Mesendoderm (in vitro differentiated cells): ENCODE measurements around the gene MYT1.

Experiments used
- DNase-seq: peaks from one replicate; pipeline ENCODE4 v3.0.0; 2013
- H2AK5ac ChIP-seq: 2 replicates; pipeline ENCODE4 v1.6.1; 2013; ENCODE audit warnings: low read length, inconsistent platforms
- H2BK120ac ChIP-seq: 2 replicates; pipeline ENCODE4 v1.6.1; 2013; ENCODE audit warnings: low read depth, mild to moderate bottlenecking, low read length, moderate library complexity, mixed read lengths
- H2BK15ac ChIP-seq: replicated peaks from 2 replicates; pipeline ENCODE4 v1.6.1; 2013; ENCODE audit warnings: low read depth, mild to moderate bottlenecking, moderate library complexity
- H2BK5ac ChIP-seq: 2 replicates; pipeline ENCODE4 v1.6.1; 2013; ENCODE audit warnings: low read length, inconsistent platforms
- H3K18ac ChIP-seq: 2 replicates; pipeline ENCODE4 v1.6.1; 2013; ENCODE audit warnings: mild to moderate bottlenecking, low read length, mixed read lengths
- H3K23ac ChIP-seq: one replicate; pipeline ENCODE4 v1.6.1; 2013; ENCODE audit warnings: low read length
- H3K27ac ChIP-seq: 2 replicates; pipeline ENCODE4 v1.5.1; 2013; ENCODE audit warnings: low read depth, mild to moderate bottlenecking, inconsistent platforms, low read length, moderate library complexity
- H3K27me3 ChIP-seq: 2 replicates; pipeline ENCODE4 v1.6.1; 2013; ENCODE audit warnings: low read length, control low read depth, mild to moderate bottlenecking, inconsistent platforms; ENCODE audit not compliant: insufficient read depth, poor library complexity
- H3K36me3 ChIP-seq: 2 replicates; pipeline ENCODE4 v1.6.1; 2013; ENCODE audit warnings: low read length, inconsistent platforms; ENCODE audit not compliant: control insufficient read depth, insufficient read depth
- H3K4ac ChIP-seq: one replicate; pipeline ENCODE4 v1.6.1; 2013; ENCODE audit warnings: low read depth, mild to moderate bottlenecking, low read length, moderate library complexity
- H3K4me1 ChIP-seq: 2 replicates; pipeline ENCODE4 v1.6.1; 2013; ENCODE audit warnings: low read depth, low read length, inconsistent platforms; ENCODE audit not compliant: control insufficient read depth
- H3K4me2 ChIP-seq: 2 replicates; pipeline ENCODE4 v1.6.1; 2013; ENCODE audit warnings: low read length
- H3K4me3 ChIP-seq: 2 replicates; pipeline ENCODE4 v1.5.1; 2013; ENCODE audit warnings: mild to moderate bottlenecking, low read length
- H3K56ac ChIP-seq: one replicate; pipeline ENCODE4 v1.6.1; 2013; ENCODE audit warnings: low read length
- H3K79me1 ChIP-seq: 2 replicates; pipeline ENCODE4 v1.6.1; 2013; ENCODE audit warnings: low read length, inconsistent platforms
- H3K79me2 ChIP-seq: 2 replicates; pipeline ENCODE4 v1.6.1; 2013; ENCODE audit warnings: mild to moderate bottlenecking, low read length; ENCODE audit not compliant: control insufficient read depth, insufficient read depth
- H3K9ac ChIP-seq: 2 replicates; pipeline ENCODE4 v1.6.1; 2013; ENCODE audit warnings: low read length, inconsistent platforms
- H4K5ac ChIP-seq: one replicate; pipeline ENCODE4 v1.6.1; 2013; ENCODE audit warnings: low read length
- H4K8ac ChIP-seq: one replicate; pipeline ENCODE4 v1.6.1; 2013; ENCODE audit warnings: low read depth, mild to moderate bottlenecking, control low read depth, low read length, moderate library complexity
- WGBS: extraction: QIAGEN DNeasy Blood & Tissue Kit; methylation state at CpG from one replicate; pipeline ENCODE4 v1.1.7; 2013; ENCODE audit warnings: low lambda C conversion rate, missing lambda C conversion rate; ENCODE audit not compliant: insufficient coverage; ENCODE audit errors: extremely low coverage; 5-methylcytosine and 5-hydroxymethylcytosine counted together

The MYT1 gene

GRCh38 chr20:64245746-64246595, 81.7 kb downstream of the MYT1 start:
- H2BK15ac ChIP-seq, result no peak overlapping the region
- H3K27ac ChIP-seq, result no peak overlapping the region
- no peak overlapping the region for H3K23ac ChIP-seq
- H3K4me1 ChIP-seq, result no peaks in the 10 kb centered on the region
- H3K4me3 ChIP-seq, result no peak overlapping the region
- no peak overlapping the region for H2BK120ac ChIP-seq
- WGBS, result no CpG with 5 or more reads among the region's 9 CpGs
- DNase-seq, result no peak
- H3K79me2 ChIP-seq, result no peaks in the 10 kb centered on the region
- no peak overlapping the region for H3K56ac ChIP-seq
- no peak overlapping the region for H3K9ac ChIP-seq
- no peaks in the 10 kb centered on the region for H3K27me3 ChIP-seq
- H3K4me2 ChIP-seq, result no peak overlapping the region
- H2BK5ac ChIP-seq, result no peak overlapping the region
- no peaks in the 10 kb centered on the region for H3K36me3 ChIP-seq
- no peak overlapping the region for H3K4ac ChIP-seq
- H3K18ac ChIP-seq, result no peak overlapping the region
- H4K5ac ChIP-seq, result no peak overlapping the region
- no peaks in the 10 kb centered on the region for H3K79me1 ChIP-seq
- H2AK5ac ChIP-seq, result no peak overlapping the region
- H4K8ac ChIP-seq, result no peak overlapping the region

GRCh38 chr20:64246616-64247306, 82.5 kb downstream of the MYT1 start:
- Histone ChIP-seq H3K4ac (no peak overlapping the region), H3K4me3 (no peak overlapping the region), H2AK5ac (no peak overlapping the region), H3K79me1 (no peaks in the 10 kb centered on the region), H4K8ac (no peak overlapping the region), H3K56ac (no peak overlapping the region), H3K4me1 (no peaks in the 10 kb centered on the region), H3K9ac (no peak overlapping the region), H2BK5ac (no peak overlapping the region), H3K79me2 (no peaks in the 10 kb centered on the region), H2BK120ac (no peak overlapping the region), H2BK15ac (no peak overlapping the region), H3K4me2 (no peak overlapping the region), H3K27ac (no peak overlapping the region), H4K5ac (no peak overlapping the region), H3K18ac (no peak overlapping the region), H3K36me3 (no peaks in the 10 kb centered on the region), H3K27me3 (no peaks in the 10 kb centered on the region), H3K23ac (no peak overlapping the region)
- no CpG with 5 or more reads among the region's 10 CpGs for WGBS
- DNase-seq, result no peak

GRCh38 chr20:64247307-64247618, 83.0 kb downstream of the MYT1 start:
- no peaks in the 10 kb centered on the region for H3K79me1 ChIP-seq
- no peak overlapping the region for H2AK5ac ChIP-seq
- WGBS, result no CpG with 5 or more reads among the region's 9 CpGs
- H3K36me3 ChIP-seq, result no peaks in the 10 kb centered on the region
- no peak overlapping the region for H3K9ac ChIP-seq
- H3K18ac ChIP-seq, result no peak overlapping the region
- no peak overlapping the region for H2BK15ac ChIP-seq
- no peak for DNase-seq
- no peak overlapping the region for H3K4ac ChIP-seq
- no peak overlapping the region for H3K27ac ChIP-seq
- H4K5ac ChIP-seq, result no peak overlapping the region
- no peak overlapping the region for H3K23ac ChIP-seq
- H3K4me3 ChIP-seq, result no peak overlapping the region
- no peak overlapping the region for H2BK120ac ChIP-seq
- no peaks in the 10 kb centered on the region for H3K4me1 ChIP-seq
- no peak overlapping the region for H2BK5ac ChIP-seq
- no peak overlapping the region for H3K56ac ChIP-seq
- H3K79me2 ChIP-seq, result no peaks in the 10 kb centered on the region
- no peak overlapping the region for H4K8ac ChIP-seq
- no peaks in the 10 kb centered on the region for H3K27me3 ChIP-seq
- no peak overlapping the region for H3K4me2 ChIP-seq

- Histone ChIP-seq H3K79me1 (no peaks in the 10 kb centered on the region), H2AK5ac (no peak overlapping the region), H3K4me3 (no peak overlapping the region), H4K5ac (no peak overlapping the region), H3K4ac (no peak overlapping the region), H3K27ac (no peak overlapping the region), H3K4me2 (no peak overlapping the region), H3K23ac (no peak overlapping the region), H3K4me1 (no peaks in the 10 kb centered on the region), H3K56ac (no peak overlapping the region), H3K27me3 (no peaks in the 10 kb centered on the region), H3K36me3 (no peaks in the 10 kb centered on the region), H3K79me2 (no peaks in the 10 kb centered on the region), H4K8ac (no peak overlapping the region), H2BK15ac (no peak overlapping the region), H3K18ac (no peak overlapping the region), H2BK5ac (no peak overlapping the region), H3K9ac (no peak overlapping the region), H2BK120ac (no peak overlapping the region)
- no CpG with 5 or more reads among the region's 33 CpGs for WGBS
- DNase-seq, result no peak
Observed at GRCh38 chr20:64247970-64248841, 84.0 kb downstream of the MYT1 start.

GRCh38 chr20:64250027-64250426, 85.8 kb downstream of the MYT1 start:
- H2BK15ac ChIP-seq, result no peak overlapping the region
- DNase-seq, result no peak
- no peaks in the 10 kb centered on the region for H3K27me3 ChIP-seq
- no peak overlapping the region for H3K4me3 ChIP-seq
- H3K23ac ChIP-seq, result no peak overlapping the region
- no peak overlapping the region for H4K5ac ChIP-seq
- H3K4me1 ChIP-seq, result peaks cover 4% of the 10 kb centered on the region
- H2BK120ac ChIP-seq, result no peak overlapping the region
- no peak overlapping the region for H3K4ac ChIP-seq
- no peak overlapping the region for H3K18ac ChIP-seq
- H4K8ac ChIP-seq, result no peak overlapping the region
- H3K27ac ChIP-seq, result no peak overlapping the region
- H3K36me3 ChIP-seq, result no peaks in the 10 kb centered on the region
- H3K79me2 ChIP-seq, result no peaks in the 10 kb centered on the region
- H3K4me2 ChIP-seq, result no peak overlapping the region
- H3K9ac ChIP-seq, result no peak overlapping the region
- H2BK5ac ChIP-seq, result no peak overlapping the region
- no peaks in the 10 kb centered on the region for H3K79me1 ChIP-seq
- no peak overlapping the region for H3K56ac ChIP-seq
- no peak overlapping the region for H2AK5ac ChIP-seq
- WGBS, result no CpG with 5 or more reads among the region's 2 CpGs
